Vagina (tissue), 2 donors: ENCODE data around the gene ADGRF1. TPM values are rescaled to one million over a fixed set of nuclear protein-coding genes. Genes with fewer than 3 reads are reported as not detected.
"Not testable (repeated sequence)": the region's sequence is repeated elsewhere in the genome, so short reads cannot be mapped to it uniquely, and the experiment has no call there.

ENCODE experiments used
- DNase-seq, 2 donors: peaks; one replicate each; pipeline ENCODE4 v3.0.0-alpha.2; 2017; ENCODE audit errors: extremely low spot score in 2 of 2
- H3K27ac ChIP-seq: fragments of 200-600 bp; sonication (generic); one replicate; pipeline ENCODE4 v1.5.1; 2019
- H3K27me3 ChIP-seq: fragments of 200-600 bp; sonication (generic); one replicate; pipeline ENCODE4 v1.5.1; 2019
- H3K36me3 ChIP-seq, 2 donors: fragments of 200-600 bp; sonication (generic); one replicate each; pipeline ENCODE4 v1.5.1; 2017 to 2019
- H3K4me1 ChIP-seq: fragments of 200-600 bp; sonication (generic); one replicate; pipeline ENCODE4 v1.5.1; 2019
- H3K4me3 ChIP-seq, 2 donors: fragments of 200-600 bp; sonication (generic); 1 replicate in 1 of 2; 2 replicates in 1 of 2; pipeline ENCODE4 v1.5.1; 2016 to 2019
- H3K9me3 ChIP-seq: fragments of 200-600 bp; sonication (generic); one replicate; pipeline ENCODE4 v1.5.1; 2019
- CTCF ChIP-seq, 3 experiments: fragments of 450-650 bp in 2 of 3; fragments of 200-600 bp in 1 of 3; sonication (generic) in 1 of 3; IDR thresholded peaks; one replicate each; pipeline ENCODE4 v1.5.1; 2017 to 2019; ENCODE audit warnings: antibody characterized with exemption in 3 of 3, mild to moderate bottlenecking in 2 of 3, moderate library complexity in 2 of 3
- POLR2A ChIP-seq, 2 donors: fragments of 450-650 bp; IDR thresholded peaks; one replicate each; pipeline ENCODE4 v1.6.1; 2017; ENCODE audit warnings: antibody characterized with exemption in 2 of 2, mild to moderate bottlenecking in 2 of 2, moderate library complexity in 2 of 2
- POLR2AphosphoS5 ChIP-seq, 2 donors: sonication (generic); formaldehyde crosslinking; IDR thresholded peaks; one replicate each; pipeline ENCODE4 v1.9.0; 2017; ENCODE audit warnings: antibody characterized with exemption in 2 of 2, mild to moderate bottlenecking in 2 of 2, low read depth in 1 of 2; ENCODE audit not compliant: insufficient read depth in 1 of 2
- intact Hi-C: fragments of 100-400 bp; cut with DNase I; formaldehyde crosslinking; loops from one replicate; pipeline ENCODE4 v1.15.1; 2023
- total RNA-seq: library from RNA; depleted of rRNA; stranded (reverse); fragments of >200 nt; gene quantifications from one replicate; pipeline ENCODE4 v1.2.3, GENCODE V29; 2016

Gene ADGRF1
- 8.3 TPM for total RNA-seq

- Histone ChIP-seq H3K36me3 (no peaks in the 10 kb centered on the region), H3K4me1 (no peaks in the 10 kb centered on the region), H3K27ac (no peak within 1 kb of the TSS), H3K27me3 (no peaks in the 10 kb centered on the region), H3K4me3 (no peak within 1 kb of the TSS), H3K9me3 (no peaks in the 10 kb centered on the region)
- intact Hi-C loops: no loop called here
- TF ChIP-seq POLR2A (IDR thresholded peaks at IDR 0.05): no peak
- TF ChIP-seq CTCF (IDR thresholded peaks at IDR 0.05): no peak
- TF ChIP-seq POLR2AphosphoS5 (IDR thresholded peaks at IDR 0.05; ENCODE audit: insufficient read depth in 1 of 2, low read depth in 1 of 2): no peak
- no peak for DNase-seq
Observed at GRCh38 chr6:47042275-47042791, at the start of gene ADGRF1. TSS of gene ADGRF1 (minus strand) at chr6:47042332. CDS start at chr6:47029061, 13,271 bp downstream.

GRCh38 chr6:47090881-47091280 lies 48.7 kb upstream of the ADGRF1 start:
- Histone ChIP-seq H3K36me3 (no peaks in the 10 kb centered on the region), H3K27ac (no peak overlapping the region), H3K4me3 (no peak overlapping the region), H3K9me3 (no peaks in the 10 kb centered on the region), H3K27me3 (no peaks in the 10 kb centered on the region), H3K4me1 (no peaks in the 10 kb centered on the region)
- no peak for DNase-seq
- TF ChIP-seq POLR2A (IDR thresholded peaks at IDR 0.05) (no peak), POLR2AphosphoS5 (IDR thresholded peaks at IDR 0.05; ENCODE audit: insufficient read depth in 1 of 2, low read depth in 1 of 2) (no peak), CTCF (IDR thresholded peaks at IDR 0.05) (no peak)
- intact Hi-C loops: no loop called here

DNA sequence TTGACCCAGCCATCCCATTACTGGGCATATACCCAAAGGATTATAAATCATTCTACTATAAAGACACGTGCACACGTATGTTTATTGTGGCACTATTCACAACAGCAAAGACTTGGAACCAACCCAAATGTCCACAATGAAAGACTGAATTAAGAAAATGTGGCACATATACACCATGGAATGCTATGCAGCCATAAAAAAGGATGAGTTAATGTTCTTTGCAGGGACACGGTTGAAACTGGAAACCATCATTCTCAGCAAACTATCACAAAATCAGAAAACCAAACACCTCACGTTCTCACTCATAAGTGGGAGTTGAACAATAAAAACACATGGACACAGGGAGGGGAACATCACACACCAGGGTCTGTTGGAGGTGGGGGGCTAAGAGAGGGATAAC lies 47.3 kb upstream of the ADGRF1 start:
- H3K27me3 ChIP-seq, intact Hi-C loops, H3K4me3 ChIP-seq, H3K36me3 ChIP-seq, DNase-seq, H3K27ac ChIP-seq, H3K9me3 ChIP-seq, H3K4me1 ChIP-seq: not testable (repeated sequence)

GRCh38 chr6:47086051-47086770 lies 44.1 kb upstream of the ADGRF1 start:
- DNase-seq: no peak
- no peak for TF ChIP-seq POLR2A (IDR thresholded peaks at IDR 0.05)
- TF ChIP-seq POLR2AphosphoS5 (IDR thresholded peaks at IDR 0.05; ENCODE audit: insufficient read depth in 1 of 2, low read depth in 1 of 2): no peak
- no peak for TF ChIP-seq CTCF (IDR thresholded peaks at IDR 0.05)
- intact Hi-C loops: no loop called here
- Histone ChIP-seq H3K4me3 (no peak overlapping the region), H3K27me3 (no peaks in the 10 kb centered on the region), H3K36me3 (no peaks in the 10 kb centered on the region), H3K9me3 (no peaks in the 10 kb centered on the region), H3K27ac (no peak overlapping the region), H3K4me1 (peaks cover 18% of the 10 kb centered on the region)

DNA sequence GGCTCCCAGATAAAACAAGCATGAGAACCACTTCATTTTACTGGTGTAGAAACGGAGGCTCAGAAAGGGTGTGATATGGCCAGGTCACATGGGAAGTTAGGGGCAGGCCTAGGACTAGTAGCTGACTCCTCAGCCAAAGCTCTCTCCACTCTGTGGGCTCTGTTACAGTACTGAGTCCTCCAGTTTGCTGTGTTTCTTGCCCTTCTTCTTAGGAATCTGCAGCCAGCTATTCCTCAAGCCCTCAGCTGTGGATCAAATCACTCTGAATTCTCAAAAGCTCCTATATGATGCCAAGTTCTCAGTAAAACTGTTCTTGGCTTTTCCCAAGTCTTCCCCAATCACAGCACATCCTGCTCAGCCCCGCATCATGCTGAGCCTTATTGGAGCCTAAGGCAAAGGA lies 42.5 kb upstream of the ADGRF1 start:
- DNase-seq: no peak
- peaks cover 18% of the 10 kb centered on the region for H3K4me1 ChIP-seq
- no peaks in the 10 kb centered on the region for H3K9me3 ChIP-seq
- H3K36me3 ChIP-seq: no peaks in the 10 kb centered on the region
- intact Hi-C loops: no loop called here
- no peaks in the 10 kb centered on the region for H3K27me3 ChIP-seq
- no peak overlapping the region for H3K27ac ChIP-seq
- no peak for TF ChIP-seq CTCF (IDR thresholded peaks at IDR 0.05)
- no peak for TF ChIP-seq POLR2AphosphoS5 (IDR thresholded peaks at IDR 0.05; ENCODE audit: insufficient read depth in 1 of 2, low read depth in 1 of 2)
- TF ChIP-seq POLR2A (IDR thresholded peaks at IDR 0.05): no peak
- H3K4me3 ChIP-seq: no peak overlapping the region
